ENCODE data around the gene TPD52L1.

The TPD52L1 gene

GRCh38 chr6:125169522-125169921, 15.9 kb downstream of the TPD52L1 start:
- H3K4me3 ChIP-seq (replicated peaks; ENCODE audit: low read depth, low read length), result no peak overlapping the region
- no peak for DNase-seq (ENCODE audit: extremely low read depth, low read depth)
- TF ChIP-seq CTCF (IDR thresholded peaks at IDR 0.05; ENCODE audit: low read depth, low read length, missing control alignments), result no peak

GRCh38 chr6:125170376-125170775, 16.8 kb downstream of the TPD52L1 start:
- DNase-seq (ENCODE audit: extremely low read depth, low read depth), result no peak
- H3K4me3 ChIP-seq (replicated peaks; ENCODE audit: low read depth, low read length), result no peak overlapping the region
- no peak for TF ChIP-seq CTCF (IDR thresholded peaks at IDR 0.05; ENCODE audit: low read depth, low read length, missing control alignments)

GRCh38 chr6:125173341-125174095, 19.9 kb downstream of the TPD52L1 start:
- TF ChIP-seq CTCF (IDR thresholded peaks at IDR 0.05; ENCODE audit: low read depth, low read length, missing control alignments), result no peak
- DNase-seq (ENCODE audit: extremely low read depth, low read depth), result no peak
- no peak overlapping the region for H3K4me3 ChIP-seq (replicated peaks; ENCODE audit: low read depth, low read length)

GRCh38 chr6:125174626-125175025, 21.1 kb downstream of the TPD52L1 start:
- no peak for DNase-seq (ENCODE audit: extremely low read depth, low read depth)
- H3K4me3 ChIP-seq (replicated peaks; ENCODE audit: low read depth, low read length), result no peak overlapping the region
- TF ChIP-seq CTCF (IDR thresholded peaks at IDR 0.05; ENCODE audit: low read depth, low read length, missing control alignments), result no peak

GRCh38 chr6:125175466-125176048, 22.0 kb downstream of the TPD52L1 start:
- no peak for DNase-seq (ENCODE audit: extremely low read depth, low read depth)
- no peak for TF ChIP-seq CTCF (IDR thresholded peaks at IDR 0.05; ENCODE audit: low read depth, low read length, missing control alignments)
- H3K4me3 ChIP-seq (replicated peaks; ENCODE audit: low read depth, low read length), result no peak overlapping the region

GRCh38 chr6:125182237-125183008, 28.9 kb downstream of the TPD52L1 start:
- H3K4me3 ChIP-seq (replicated peaks; ENCODE audit: low read depth, low read length), result no peak overlapping the region
- DNase-seq (ENCODE audit: extremely low read depth, low read depth), result no peak
- no peak for TF ChIP-seq CTCF (IDR thresholded peaks at IDR 0.05; ENCODE audit: low read depth, low read length, missing control alignments)
